ENCODE results near the gene RBM7. TPM values are rescaled to one million over a fixed set of nuclear protein-coding genes. Genes with fewer than 3 reads are reported as not detected.

Gene RBM7
- total RNA-seq: 10 to 100 TPM; 12.1 to 13.2 TPM

GRCh38 chr11:114400216-114400914 is at the start of gene RBM7, which contains the start of gene C11orf71:
RBM7 (plus strand) TSS chr11:114400666; CDS start chr11:114400672, 6 bp downstream.
C11orf71 (minus strand) TSS chr11:114400511; CDS start chr11:114400331, 180 bp downstream.
- Histone ChIP-seq H3K27ac (peak within 1 kb of the TSS; percentile 96 to 98), H3K36me3 (no peaks in the 10 kb centered on the region), H3K9me3 (no peaks in the 10 kb centered on the region), H3K4me3 (peak within 1 kb of the TSS; percentile 83 to 93), H3K27me3 (no peaks in the 10 kb centered on the region), H3K4me1 (peaks cover 0 to 52% of the 10 kb centered on the region in 2 donors)
- peak; percentile 98 for DNase-seq (ENCODE audit: low spot score)
- TF ChIP-seq CTCF (IDR thresholded peaks at IDR 0.05): no peak

GRCh38 chr11:114353443-114353842 is 47.0 kb upstream of the RBM7 start:
- H3K27ac ChIP-seq: no peak overlapping the region

GRCh38 chr11:114354076-114354475 is 46.4 kb upstream of the RBM7 start:
- Histone ChIP-seq H3K9me3 (no peaks in the 10 kb centered on the region), H3K4me3 (no peak overlapping the region)

More at GRCh38 chr11:114353443-114353842, 47.0 kb upstream of the RBM7 start:
- H3K4me3 ChIP-seq: no peak overlapping the region
- no peak for DNase-seq (ENCODE audit: low spot score)
- H3K9me3 ChIP-seq: no peaks in the 10 kb centered on the region
- no peaks in the 10 kb centered on the region for H3K4me1 ChIP-seq
- TF ChIP-seq CTCF (IDR thresholded peaks at IDR 0.05): no peak
- no peaks in the 10 kb centered on the region for H3K36me3 ChIP-seq
- no peaks in the 10 kb centered on the region for H3K27me3 ChIP-seq

GRCh38 chr11:114358716-114359115 is 41.8 kb upstream of the RBM7 start:
- no peak for DNase-seq (ENCODE audit: low spot score)
- Histone ChIP-seq H3K4me1 (no peaks in the 10 kb centered on the region), H3K27me3 (no peaks in the 10 kb centered on the region), H3K36me3 (no peaks in the 10 kb centered on the region), H3K4me3 (no peak overlapping the region), H3K9me3 (no peaks in the 10 kb centered on the region), H3K27ac (no peak overlapping the region)
- TF ChIP-seq CTCF (IDR thresholded peaks at IDR 0.05): no peak

More at GRCh38 chr11:114354076-114354475, 46.4 kb upstream of the RBM7 start:
- no peaks in the 10 kb centered on the region for H3K4me1 ChIP-seq
- no peak for DNase-seq (ENCODE audit: low spot score)
- no peak for TF ChIP-seq CTCF (IDR thresholded peaks at IDR 0.05)
- no peak overlapping the region for H3K27ac ChIP-seq
- H3K36me3 ChIP-seq: no peaks in the 10 kb centered on the region
- H3K27me3 ChIP-seq: no peaks in the 10 kb centered on the region

- DNase-seq (ENCODE audit: low spot score): no peak
- TF ChIP-seq CTCF (IDR thresholded peaks at IDR 0.05): no peak
- Histone ChIP-seq H3K27ac (no peak overlapping the region), H3K9me3 (no peaks in the 10 kb centered on the region), H3K27me3 (no peaks in the 10 kb centered on the region), H3K4me1 (no peaks in the 10 kb centered on the region), H3K36me3 (no peaks in the 10 kb centered on the region), H3K4me3 (no peak overlapping the region)
Observed at GRCh38 chr11:114359342-114359741, 41.1 kb upstream of the RBM7 start.

All from right atrium auricular region (tissue), 2 donors.